Measurements from ENCODE around the gene ARL5A. TPM values are rescaled to one million over a fixed set of nuclear protein-coding genes. Genes with fewer than 3 reads are reported as not detected.

Gene ARL5A
- total RNA-seq, 4 donors from 2014 or later = 33.5 to 46.6 (median 39.7) TPM

DNA sequence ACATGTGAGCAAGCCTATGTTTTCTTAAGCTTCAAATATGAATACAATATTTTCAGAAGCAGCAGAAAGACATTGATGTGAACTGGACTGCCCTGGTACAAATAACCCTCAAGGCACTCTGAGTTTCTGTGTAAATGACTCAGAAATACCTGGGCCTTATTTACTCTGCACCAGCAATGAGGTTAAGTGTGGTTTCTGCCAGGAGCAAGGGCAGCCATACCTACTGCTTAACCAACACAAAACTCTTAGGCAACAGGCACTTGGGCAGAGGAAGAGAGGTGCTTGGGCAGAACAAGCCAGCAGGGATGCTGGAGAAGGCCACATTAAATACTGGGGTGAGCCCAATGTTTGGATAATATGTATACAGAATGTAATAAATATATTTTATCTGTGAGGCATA is 29.4 kb upstream of the ARL5A start:
- TF ChIP-seq, protein P1, sequence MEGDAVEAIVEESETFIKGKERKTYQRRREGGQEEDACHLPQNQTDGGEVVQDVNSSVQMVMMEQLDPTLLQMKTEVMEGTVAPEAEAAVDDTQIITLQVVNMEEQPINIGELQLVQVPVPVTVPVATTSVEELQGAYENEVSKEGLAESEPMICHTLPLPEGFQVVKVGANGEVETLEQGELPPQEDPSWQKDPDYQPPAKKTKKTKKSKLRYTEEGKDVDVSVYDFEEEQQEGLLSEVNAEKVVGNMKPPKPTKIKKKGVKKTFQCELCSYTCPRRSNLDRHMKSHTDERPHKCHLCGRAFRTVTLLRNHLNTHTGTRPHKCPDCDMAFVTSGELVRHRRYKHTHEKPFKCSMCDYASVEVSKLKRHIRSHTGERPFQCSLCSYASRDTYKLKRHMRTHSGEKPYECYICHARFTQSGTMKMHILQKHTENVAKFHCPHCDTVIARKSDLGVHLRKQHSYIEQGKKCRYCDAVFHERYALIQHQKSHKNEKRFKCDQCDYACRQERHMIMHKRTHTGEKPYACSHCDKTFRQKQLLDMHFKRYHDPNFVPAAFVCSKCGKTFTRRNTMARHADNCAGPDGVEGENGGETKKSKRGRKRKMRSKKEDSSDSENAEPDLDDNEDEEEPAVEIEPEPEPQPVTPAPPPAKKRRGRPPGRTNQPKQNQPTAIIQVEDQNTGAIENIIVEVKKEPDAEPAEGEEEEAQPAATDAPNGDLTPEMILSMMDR (IDR thresholded peaks at IDR 0.05; ENCODE audit: low read depth) = no peak

DNA sequence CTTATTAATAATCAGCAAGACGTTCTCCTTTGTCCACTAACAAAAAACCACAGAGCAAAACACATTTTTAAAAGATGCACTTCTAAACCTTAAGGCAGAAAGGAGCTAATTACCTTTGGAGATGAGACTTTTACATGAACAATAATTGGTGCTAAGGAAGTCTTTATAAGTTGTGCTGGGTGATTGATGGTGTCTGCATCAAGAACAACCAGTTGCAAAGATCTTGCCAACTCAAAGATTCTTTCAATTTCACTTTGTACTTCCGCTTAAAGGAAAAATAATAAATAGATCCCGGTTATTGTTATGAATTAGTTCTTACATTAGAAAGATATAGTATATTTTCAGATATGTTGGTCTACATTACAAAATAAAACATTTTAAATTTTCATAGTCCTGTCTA is 26.9 kb upstream of the ARL5A start:
- TF ChIP-seq, protein P1 (IDR thresholded peaks at IDR 0.05; ENCODE audit: low read depth) = no peak

DNA sequence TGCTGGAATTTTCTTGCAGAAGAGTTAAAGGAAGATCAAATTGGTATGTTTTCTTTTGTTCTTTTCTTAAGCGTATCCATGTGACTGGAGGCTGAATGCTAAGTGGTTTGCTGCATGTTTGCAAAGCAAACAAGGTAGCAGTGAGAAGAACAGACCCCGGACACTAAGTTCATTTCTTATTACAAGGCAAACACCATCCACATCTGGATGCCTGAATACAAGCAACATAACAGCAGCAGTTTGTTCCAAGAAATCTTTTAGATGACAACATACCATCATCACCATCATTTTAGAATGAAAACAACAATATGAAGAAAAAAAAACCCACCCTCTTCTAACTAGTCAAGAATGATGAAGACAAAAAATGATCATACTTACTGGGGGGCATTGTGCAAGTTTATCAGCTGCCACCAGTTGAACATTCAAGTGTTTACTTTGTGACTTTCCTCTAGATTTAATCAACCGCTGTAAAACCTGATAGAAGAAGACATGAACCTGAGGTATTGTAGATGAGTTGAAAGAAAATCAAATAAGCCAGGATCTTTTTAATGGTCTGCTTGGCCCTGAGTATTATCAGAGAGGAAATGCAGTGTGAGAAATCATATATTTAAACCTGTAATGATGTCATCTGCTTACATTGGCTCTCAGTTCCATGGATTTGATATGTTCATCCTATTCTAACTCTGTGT is 25.0 kb upstream of the ARL5A start:
- TF ChIP-seq, protein P1 (IDR thresholded peaks at IDR 0.05; ENCODE audit: low read depth) = no peak

DNA sequence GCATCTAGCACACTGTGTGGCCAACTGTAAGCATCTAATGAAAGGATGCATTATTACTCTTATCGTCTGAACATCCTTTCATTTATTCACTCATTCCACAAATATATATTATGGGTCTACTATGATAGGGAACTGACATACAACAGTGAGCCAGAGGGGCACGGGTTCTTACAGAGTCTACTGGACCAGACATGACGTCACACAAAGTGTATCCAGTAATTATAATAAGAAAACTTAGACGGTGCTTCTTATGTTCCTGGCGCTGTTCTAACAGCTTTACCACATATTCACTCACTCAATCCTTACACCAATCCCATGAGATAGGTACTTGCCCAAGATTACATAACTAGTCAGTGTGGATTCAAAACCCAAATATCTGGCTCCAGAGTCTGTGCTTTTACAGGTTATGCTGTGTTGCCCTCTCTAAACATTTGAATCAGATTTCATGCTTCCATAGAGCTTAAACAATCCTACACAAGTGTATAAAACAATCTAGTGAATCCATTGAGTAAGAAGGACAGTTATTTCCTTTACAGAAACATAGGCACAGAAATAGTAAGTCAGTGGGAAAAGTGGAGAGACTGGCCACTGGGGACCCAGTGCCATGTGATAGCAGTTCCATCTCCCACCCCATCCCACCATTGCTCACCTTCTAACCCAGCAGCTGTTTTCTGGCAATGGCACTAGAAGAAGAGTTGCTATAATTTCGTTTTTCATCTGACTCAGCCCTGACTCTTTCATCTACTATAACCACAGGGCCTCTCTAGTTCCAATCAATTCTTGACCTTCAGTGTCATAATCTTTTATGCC is 24.2 kb upstream of the ARL5A start:
- TF ChIP-seq, protein P1 (IDR thresholded peaks at IDR 0.05; ENCODE audit: low read depth) = no peak

DNA sequence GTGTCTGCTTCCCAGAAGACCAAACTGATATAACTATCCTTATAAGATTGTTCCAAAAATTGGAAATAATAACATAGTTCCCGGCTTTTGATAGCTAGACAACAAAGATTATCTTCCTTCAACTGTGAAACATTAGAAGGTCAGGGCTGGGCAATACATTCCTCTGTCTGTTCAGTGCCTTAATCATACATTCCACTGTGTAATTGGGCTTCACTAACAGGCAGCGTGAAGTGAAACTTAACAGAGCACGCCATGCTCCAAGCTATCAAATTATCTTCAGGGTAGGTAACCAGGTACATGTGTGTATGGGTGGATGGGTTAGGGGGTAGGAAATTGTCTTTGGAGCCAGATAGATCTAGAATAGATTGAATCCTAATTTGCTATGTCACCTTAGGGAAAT is 23.5 kb upstream of the ARL5A start:
- TF ChIP-seq, protein P1 (IDR thresholded peaks at IDR 0.05; ENCODE audit: low read depth) = no peak

DNA sequence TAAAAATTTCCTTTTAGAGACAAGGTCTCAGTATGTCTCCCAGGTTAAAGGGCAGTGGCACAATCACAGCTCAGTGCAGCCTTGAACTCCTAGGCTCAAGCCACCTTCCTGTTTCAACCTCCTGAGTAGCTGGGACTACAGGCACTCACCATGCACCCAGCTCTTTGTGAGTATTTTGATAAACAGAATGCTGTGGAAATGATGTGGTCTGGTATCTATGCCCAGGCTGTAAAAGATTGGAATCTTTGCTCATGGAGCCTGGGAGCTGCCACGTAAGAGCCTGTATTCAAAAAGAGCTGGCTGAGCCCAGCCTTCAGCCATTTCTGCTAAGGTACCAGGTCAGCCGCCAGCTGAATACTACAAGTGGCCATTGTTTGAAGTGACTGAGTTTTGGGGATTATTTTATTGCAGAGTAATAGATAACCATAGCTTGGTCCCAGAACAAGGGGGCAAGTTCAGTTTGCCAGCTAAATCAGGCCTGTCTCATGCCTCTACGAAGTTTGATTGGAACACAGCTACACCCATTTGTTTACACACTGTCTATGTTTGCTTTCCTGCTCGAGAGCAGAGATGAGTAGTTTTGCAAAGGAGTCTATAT is 21.3 kb upstream of the ARL5A start:
- TF ChIP-seq, protein P1 (IDR thresholded peaks at IDR 0.05; ENCODE audit: low read depth) = no peak

DNA sequence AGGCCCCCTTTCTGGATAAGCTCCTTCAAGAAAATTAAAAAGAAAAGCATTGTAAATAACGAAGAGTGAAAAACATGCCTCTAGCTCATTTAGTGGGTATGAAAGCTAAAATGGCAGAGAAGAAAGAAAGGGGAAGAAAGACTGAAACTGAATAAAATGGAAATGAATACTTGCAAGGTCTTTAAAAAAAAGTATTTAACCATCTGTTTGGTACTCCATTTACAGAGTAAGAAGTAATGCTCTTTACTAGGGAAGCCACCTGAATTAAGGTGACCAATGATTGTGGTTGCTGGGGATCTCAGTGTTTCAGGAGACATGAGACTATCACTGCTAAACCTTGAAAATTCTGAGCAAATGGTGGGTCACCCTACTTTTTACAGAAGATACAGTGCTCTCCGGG is 17.7 kb upstream of the ARL5A start:
- TF ChIP-seq, protein P1 (IDR thresholded peaks at IDR 0.05; ENCODE audit: low read depth) = no peak

All from subcutaneous adipose tissue (tissue), 4 donors.